Fibroblast of mammary gland (primary cell): ENCODE data around the gene GAN.

Source experiments
- DNase-seq: peaks from one replicate; pipeline ENCODE4 v3.0.0-alpha.2; 2010; ENCODE audit warnings: low read depth
- H3K4me3 ChIP-seq: 2 replicates; pipeline ENCODE4 v1.5.1; 2011; ENCODE audit warnings: low read depth, mild to moderate bottlenecking, low read length, moderate library complexity; ENCODE audit not compliant: control insufficient read depth
- CTCF ChIP-seq: conservative IDR thresholded peaks from 2 replicates; pipeline ENCODE4 v1.5.1; 2011; ENCODE audit warnings: low read depth, low read length, inconsistent platforms; ENCODE audit not compliant: control insufficient read depth, insufficient read depth

The GAN gene

GRCh38 chr16:81429045-81429521, 114.3 kb downstream of the GAN start:
- no peak for DNase-seq
- H3K4me3 ChIP-seq, result no peak overlapping the region
- peak; percentile 54 for TF ChIP-seq CTCF

- DNase-seq, result peak; percentile 80
- no peak overlapping the region for H3K4me3 ChIP-seq
- TF ChIP-seq CTCF, result no peak
Measured at GRCh38 chr16:81431554-81432353, 117.0 kb downstream of the GAN start.

GRCh38 chr16:81432937-81433557, 118.3 kb downstream of the GAN start:
- no peak for DNase-seq
- TF ChIP-seq CTCF, result no peak

GRCh38 chr16:81435103-81435502, 120.3 kb downstream of the GAN start:
- H3K4me3 ChIP-seq, result no peak overlapping the region
- no peak for TF ChIP-seq CTCF
- DNase-seq, result no peak

More at GRCh38 chr16:81432937-81433557, 118.3 kb downstream of the GAN start:
- H3K4me3 ChIP-seq, result no peak overlapping the region

GRCh38 chr16:81435567-81435966, 120.8 kb downstream of the GAN start:
- no peak for TF ChIP-seq CTCF
- no peak overlapping the region for H3K4me3 ChIP-seq
- DNase-seq, result no peak

GRCh38 chr16:81436386-81436785, 121.6 kb downstream of the GAN start:
- no peak for DNase-seq
- H3K4me3 ChIP-seq, result no peak overlapping the region
- TF ChIP-seq CTCF, result no peak
